NCI-H748 (cell line): ENCODE data around the gene C16orf95.

Source experiments
- DNase-seq: peaks from one replicate; lab custom pipeline; 2025; ENCODE audit not compliant: unreplicated experiment; lab: John Stamatoyannopoulos, UW

C16orf95 gene

DNA sequence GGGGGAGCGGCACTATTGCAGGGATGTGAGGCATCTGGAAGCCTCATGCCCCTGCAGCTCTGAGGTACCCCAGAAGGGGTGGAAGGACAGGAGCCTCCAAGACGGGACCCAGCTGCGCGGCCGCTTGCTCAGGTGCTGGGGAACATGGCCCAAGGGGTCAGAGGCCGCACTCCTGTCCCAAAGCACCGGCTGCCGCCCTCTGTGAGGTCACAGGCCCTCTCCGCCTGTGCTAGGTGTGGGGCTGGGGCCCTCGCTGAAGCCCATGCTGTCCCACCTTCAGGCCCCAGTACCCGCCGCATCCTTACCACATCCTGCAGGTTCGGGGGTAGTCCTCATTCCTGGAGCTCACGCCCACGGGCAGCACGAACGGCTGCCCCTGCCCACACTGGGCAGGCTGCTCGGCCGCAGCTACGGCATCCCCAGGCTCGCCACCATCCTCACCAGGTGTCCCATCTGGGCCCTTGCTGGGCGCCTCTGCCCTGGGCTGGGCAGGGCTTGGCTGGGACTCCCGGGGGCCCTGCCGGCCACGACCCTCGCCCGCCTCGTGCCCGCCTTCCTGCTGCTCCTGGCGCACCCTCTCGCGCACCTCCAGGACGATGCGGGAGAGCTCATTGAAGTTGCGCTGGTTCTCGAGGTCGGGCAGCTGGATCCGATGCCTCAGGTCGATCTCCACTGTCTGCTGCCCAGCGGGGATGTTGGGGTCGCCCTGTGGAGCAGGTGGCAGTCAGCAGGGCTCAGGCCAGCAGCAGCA lies 16.6 kb upstream of the C16orf95 start:
- no peak for DNase-seq

GRCh38 chr16:87333101-87333500 lies 15.9 kb upstream of the C16orf95 start:
- DNase-seq: no peak

DNA sequence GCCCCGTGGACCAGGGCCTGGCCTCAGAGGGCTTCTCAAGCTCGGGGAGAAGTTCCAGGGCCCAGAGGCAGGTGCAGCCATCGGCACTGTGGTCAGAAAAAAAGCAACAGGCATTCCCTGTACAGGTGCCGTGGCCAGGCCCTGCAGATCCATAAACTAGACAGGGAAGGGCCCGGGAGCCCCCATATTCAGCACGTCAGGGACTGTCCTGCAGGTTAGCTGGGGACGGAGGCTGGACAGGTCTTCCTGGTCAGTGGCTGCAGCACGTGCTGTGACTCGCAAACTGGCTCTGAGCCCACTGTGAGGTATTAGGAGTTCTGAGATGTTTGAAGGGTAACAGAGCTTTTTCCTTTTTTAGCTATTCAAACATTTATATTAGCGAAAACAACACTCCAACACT lies 15.0 kb upstream of the C16orf95 start:
- DNase-seq: no peak

- no peak for DNase-seq
Observed at GRCh38 chr16:87331241-87331801, 14.1 kb upstream of the C16orf95 start.

DNA sequence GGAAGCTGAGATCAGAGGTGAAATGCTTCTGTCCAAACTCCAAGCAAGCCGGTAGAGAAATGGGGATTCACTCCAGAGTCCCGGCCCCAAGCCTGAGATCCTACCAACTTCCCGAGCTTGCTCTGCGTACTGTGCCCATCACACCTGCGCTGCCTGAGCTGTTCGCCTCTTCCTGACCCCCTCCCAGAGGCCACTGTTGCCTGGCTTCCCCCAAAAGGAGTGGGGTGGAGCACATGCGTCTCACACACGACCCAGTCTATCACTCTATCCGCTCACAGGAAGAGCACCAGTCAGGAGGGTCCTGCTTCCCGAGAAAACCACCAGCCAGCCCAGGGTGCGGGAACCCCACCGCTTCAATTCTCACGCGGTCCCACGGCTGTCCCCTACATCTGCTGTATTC lies 13.5 kb upstream of the C16orf95 start:
- no peak for DNase-seq

GRCh38 chr16:87330257-87330624 lies 13.0 kb upstream of the C16orf95 start:
- DNase-seq: no peak

- no peak for DNase-seq
Observed at GRCh38 chr16:87329436-87330256, 12.5 kb upstream of the C16orf95 start.

DNA sequence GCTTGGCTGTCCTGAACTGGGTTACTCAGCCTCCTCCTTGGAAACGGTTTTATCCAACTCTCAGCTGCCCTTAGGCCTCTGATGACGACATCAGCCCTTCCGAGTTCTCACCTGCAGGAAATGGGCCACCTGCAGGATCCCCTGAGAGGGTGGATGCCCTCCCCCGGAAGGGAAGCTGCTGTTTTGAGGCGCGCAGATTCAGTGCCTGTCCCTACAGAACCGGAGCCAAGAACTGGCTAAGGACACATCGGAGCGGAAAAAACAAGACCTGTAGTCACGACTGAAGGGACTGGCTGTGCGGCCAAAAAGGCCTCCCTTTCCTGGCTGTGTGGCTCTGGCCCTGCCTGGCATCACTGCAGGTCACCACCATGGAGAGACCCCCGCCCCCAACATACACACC lies 11.7 kb upstream of the C16orf95 start:
- DNase-seq: no peak

- DNase-seq: no peak
Observed at GRCh38 chr16:87327798-87328495, 10.8 kb upstream of the C16orf95 start.

DNA sequence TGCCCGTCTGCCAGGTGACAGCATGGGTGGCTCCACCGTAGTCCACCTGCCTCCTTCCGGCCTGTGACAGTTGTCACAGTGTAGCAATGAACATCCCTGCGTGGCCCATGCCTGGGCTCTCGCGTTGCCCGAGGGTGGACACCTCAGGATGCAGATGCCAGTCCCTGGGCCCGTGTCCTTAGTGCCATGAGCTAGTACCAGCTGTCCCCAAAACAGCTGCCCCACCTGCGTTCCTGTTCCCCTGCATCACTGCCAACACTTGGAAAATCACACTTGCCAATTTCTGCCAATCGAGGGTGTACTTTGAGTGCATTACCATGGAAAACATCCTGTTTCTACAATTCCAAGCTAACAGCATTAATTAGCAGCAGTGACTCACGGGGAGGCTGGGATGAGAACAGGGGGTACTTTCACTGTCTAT lies 9.0 kb upstream of the C16orf95 start:
- DNase-seq: no peak

DNA sequence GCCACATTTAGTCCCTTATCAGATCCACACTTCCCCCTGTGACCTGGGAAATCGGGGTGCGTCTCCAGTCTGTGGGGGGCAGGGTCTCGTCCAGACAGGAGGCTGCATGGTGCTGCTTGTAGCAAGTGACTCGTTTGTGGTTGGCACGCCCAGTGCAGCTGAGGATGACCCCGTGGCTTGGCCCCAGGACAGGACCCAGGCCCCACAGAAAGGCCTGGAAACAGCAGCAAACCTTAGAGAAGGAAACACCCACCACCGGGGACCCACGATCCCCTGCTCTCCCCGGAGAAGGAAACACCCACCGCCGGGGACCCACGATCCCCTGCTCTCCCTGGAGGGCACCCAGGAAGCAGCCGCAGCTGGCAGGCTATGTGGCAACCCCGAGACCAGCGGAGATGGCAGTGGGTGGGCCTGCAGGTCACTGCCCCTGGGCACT lies 8.2 kb upstream of the C16orf95 start:
- no peak for DNase-seq

DNA sequence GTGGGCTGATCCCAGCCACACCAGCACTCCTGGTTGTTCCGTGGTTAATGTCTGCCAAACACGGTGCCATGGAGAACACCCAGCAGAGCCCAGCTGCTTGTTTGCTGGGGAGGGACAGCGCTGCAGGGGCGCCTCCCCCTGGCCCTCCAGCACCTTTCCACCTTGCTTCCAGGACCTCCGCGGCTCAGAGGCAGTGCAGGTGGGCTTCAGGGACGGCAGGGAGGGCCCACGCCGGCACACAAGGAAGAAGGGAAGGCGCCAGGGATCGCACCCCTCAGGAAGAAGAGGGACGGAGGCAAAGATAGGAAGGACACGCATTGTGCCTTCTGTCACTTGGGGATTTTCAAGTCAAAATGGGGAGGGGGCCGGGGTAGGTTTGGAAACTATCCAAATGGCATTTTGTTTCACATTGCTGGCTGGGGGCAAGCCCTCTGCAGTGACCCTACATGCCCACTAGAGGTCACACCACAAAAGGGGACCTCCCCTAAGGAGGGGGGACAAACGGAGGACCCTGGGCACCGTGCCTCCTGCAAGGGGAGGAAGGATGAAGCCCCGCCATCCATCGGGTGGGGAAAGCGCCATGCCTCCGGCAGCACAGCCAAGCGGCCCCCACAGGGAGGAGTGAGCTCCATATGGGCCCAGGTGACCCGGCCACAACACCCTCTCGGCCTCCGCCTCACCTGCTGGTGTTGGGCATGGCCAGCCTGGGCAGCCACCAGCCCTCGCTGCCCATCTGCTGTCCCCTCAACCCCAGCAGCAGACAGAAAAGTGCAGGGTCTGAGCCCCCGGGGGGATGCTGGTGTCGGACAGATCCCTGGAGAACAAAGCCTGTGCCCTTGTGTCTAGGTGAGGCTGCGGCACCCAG lies 7.5 kb upstream of the C16orf95 start:
- peak; percentile 24 for DNase-seq

- DNase-seq: no peak
Observed at GRCh38 chr16:87323727-87324410, 6.7 kb upstream of the C16orf95 start.

GRCh38 chr16:87322833-87323726 lies 5.9 kb upstream of the C16orf95 start:
- no peak for DNase-seq

GRCh38 chr16:87322360-87322759 lies 5.2 kb upstream of the C16orf95 start:
- no peak for DNase-seq

DNA sequence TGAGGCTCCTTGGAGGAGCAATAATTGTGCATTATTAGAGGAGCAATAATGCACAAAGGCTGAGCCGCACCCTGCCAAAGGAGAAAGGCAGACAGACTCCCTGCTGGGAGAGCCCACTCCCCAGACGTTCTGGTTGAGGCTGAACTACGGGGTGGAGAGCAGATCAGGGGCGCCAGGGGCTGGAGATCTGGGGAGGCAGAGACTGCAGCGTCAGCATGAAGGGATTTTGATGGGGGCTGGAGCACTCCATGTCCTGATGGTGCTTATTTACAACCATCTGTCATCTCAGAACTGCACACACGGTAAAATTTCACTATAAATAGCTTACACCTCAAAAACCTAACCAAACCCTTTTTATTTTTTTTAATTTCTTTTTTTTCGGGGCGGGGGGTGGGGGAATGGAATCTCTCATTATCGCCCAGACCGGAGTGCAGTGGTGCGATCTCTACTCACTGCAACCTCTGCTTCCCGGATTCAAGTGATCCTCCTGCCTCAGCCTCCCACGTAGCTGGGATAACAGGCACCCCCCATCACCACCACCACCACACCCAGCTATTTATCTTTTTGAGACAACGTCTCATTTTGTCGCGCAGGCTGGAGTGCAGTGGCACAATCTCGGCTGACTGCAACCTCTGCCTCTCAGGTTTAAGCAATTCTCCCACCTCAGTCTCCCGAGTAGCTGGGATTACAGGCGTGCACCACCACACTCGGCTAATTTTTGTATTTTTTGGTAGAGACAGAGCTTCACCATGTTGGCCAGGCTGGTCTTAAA lies 4.3 kb upstream of the C16orf95 start:
- no peak for DNase-seq

- no peak for DNase-seq
Observed at GRCh38 chr16:87320510-87321227, 3.5 kb upstream of the C16orf95 start.
